ENCODE data around the gene TTC39B.

Gene TTC39B

GRCh38 chr9:15300218-15300617, 6.8 kb downstream of the TTC39B start:
- no peak for DNase-seq

- DNase-seq, result peak; percentile 36 to 77 (median 62)
These were observed 7.6 kb downstream of the TTC39B start for GRCh38 chr9:15299374-15299939.

GRCh38 chr9:15298362-15298761, 8.7 kb downstream of the TTC39B start:
- no peak for DNase-seq

GRCh38 chr9:15295761-15296405, 11.1 kb downstream of the TTC39B start:
- peak in 3 of 6 experiments; percentile 26 to 61 (median 54) for DNase-seq

GRCh38 chr9:15294604-15295003, 12.4 kb downstream of the TTC39B start:
- no peak for DNase-seq

- DNase-seq, result peak; percentile 10 to 66 (median 40)
These were observed 13.2 kb downstream of the TTC39B start for GRCh38 chr9:15293804-15294316.

GRCh38 chr9:15293084-15293483, 13.9 kb downstream of the TTC39B start:
- no peak for DNase-seq

GRCh38 chr9:15289603-15290002, 17.4 kb downstream of the TTC39B start:
- DNase-seq, result no peak

- DNase-seq, result no peak
These were observed 19.7 kb downstream of the TTC39B start for GRCh38 chr9:15287309-15287708.

GRCh38 chr9:15286161-15286821, 20.7 kb downstream of the TTC39B start:
- no peak for DNase-seq

- no peak for DNase-seq
These were observed 24.3 kb downstream of the TTC39B start for GRCh38 chr9:15282567-15283285.

GRCh38 chr9:15280647-15281046, 26.4 kb downstream of the TTC39B start:
- DNase-seq, result no peak

GRCh38 chr9:15278839-15279238, 28.2 kb downstream of the TTC39B start:
- DNase-seq, result no peak

- DNase-seq, result no peak
These were observed 28.8 kb downstream of the TTC39B start for GRCh38 chr9:15278091-15278687.

GRCh38 chr9:15277400-15278090, 29.5 kb downstream of the TTC39B start:
- DNase-seq, result peak in 3 of 6 experiments; percentile 7 to 35 (median 27)

GRCh38 chr9:15276328-15276938, 30.6 kb downstream of the TTC39B start:
- DNase-seq, result no peak

GRCh38 chr9:15274425-15274824, 32.6 kb downstream of the TTC39B start:
- no peak for DNase-seq

- DNase-seq, result no peak
These were observed 34.6 kb downstream of the TTC39B start for GRCh38 chr9:15272377-15272928.

GRCh38 chr9:15271403-15271802, 35.6 kb downstream of the TTC39B start:
- no peak for DNase-seq

GRCh38 chr9:15268782-15269181, 38.2 kb downstream of the TTC39B start:
- DNase-seq, result no peak

- DNase-seq, result no peak
These were observed 38.7 kb downstream of the TTC39B start for GRCh38 chr9:15268317-15268716.

- no peak for DNase-seq
These were observed 42.1 kb downstream of the TTC39B start for GRCh38 chr9:15264918-15265317.
